Omental fat pad (tissue), 4 donors: Measurements from ENCODE around the gene AUTS2. TPM values are rescaled to one million over a fixed set of nuclear protein-coding genes. Genes with fewer than 3 reads are reported as not detected.

Source experiments
- ATAC-seq: fragments of 150-250 bp; one replicate; pipeline ENCODE4 v1.9.1; 2016; ENCODE audit warnings: mild to moderate bottlenecking, moderate library complexity; ENCODE audit not compliant: low FRiP score
- DNase-seq: peaks from one replicate; pipeline ENCODE4 v3.0.0-alpha.2; 2019; ENCODE audit warnings: low spot score
- CTCF ChIP-seq, 3 donors: fragments of 450-650 bp; IDR thresholded peaks; one replicate each; pipeline ENCODE4 v1.5.1; 2016 to 2017; ENCODE audit warnings: antibody characterized with exemption in 3 of 3, mild to moderate bottlenecking in 3 of 3, moderate library complexity in 2 of 3
- total RNA-seq, 4 donors: library from RNA; depleted of rRNA; stranded (reverse); fragments of >200 nt; gene quantifications; one replicate each; pipeline ENCODE4 v1.1.0, GENCODE V29; 2016

Gene AUTS2
- total RNA-seq, 4 donors from 2014 or later, result 13.2 to 27.0 (median 21.2) TPM

DNA sequence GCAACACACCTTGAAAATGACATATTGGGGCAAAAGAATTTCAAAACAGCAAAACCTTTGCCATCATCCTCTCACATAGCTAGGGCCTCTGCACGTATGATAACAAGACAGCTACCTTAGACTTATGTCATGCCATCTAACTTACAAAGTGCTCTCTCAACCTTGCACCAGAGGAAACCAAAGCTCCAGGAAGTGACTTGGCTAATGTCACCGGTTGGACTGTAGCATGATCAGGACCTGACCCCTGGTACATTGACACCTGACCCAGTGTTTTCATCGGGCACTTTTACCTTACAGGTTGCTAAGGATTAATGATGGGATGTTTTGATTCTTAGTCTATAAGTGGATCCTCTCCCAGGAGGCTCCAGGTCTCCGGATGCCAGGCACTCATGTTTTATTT lies 1003.8 kb downstream of the AUTS2 start:
- no peak for TF ChIP-seq CTCF (IDR thresholded peaks at IDR 0.05)
- ATAC-seq, result no peak
- no peak for DNase-seq

DNA sequence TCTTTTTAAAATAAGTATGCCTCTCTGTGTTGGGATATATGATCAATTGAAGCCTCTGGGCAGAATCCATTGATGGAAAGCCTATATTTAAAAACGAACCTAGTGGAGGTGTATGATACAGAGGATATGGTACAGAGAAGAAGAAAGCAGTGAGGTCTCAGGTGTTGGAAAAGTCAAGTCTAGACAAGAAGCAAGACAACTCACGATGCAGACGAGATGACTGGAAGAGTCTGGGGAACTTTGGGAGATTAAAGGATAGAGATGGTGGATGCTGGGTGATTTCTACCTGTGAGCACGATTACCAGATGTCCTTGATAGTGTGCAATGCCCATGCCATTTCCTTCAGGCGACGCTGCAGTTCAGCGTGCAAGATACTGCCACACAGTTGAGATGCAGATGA lies 1009.0 kb downstream of the AUTS2 start:
- ATAC-seq, result no peak
- TF ChIP-seq CTCF (IDR thresholded peaks at IDR 0.05), result no peak

DNA sequence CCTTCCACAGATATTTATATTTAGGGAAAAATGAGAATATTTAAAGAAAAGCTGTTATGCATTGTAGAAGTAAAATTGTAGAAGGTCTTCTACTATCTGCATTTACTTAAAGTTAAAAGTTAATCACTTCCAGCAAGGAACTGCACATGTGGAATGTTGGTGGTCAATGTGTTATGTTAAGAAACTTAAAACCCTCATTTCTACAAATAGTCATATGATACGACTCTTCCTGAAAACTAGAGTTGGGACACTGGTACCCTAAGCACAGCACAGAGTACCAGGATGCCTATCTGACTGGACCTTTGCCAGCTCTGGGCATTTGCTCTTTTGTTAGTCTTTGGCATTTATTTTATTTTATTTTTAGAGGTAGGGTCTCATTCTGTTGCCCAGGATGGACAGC lies 1009.5 kb downstream of the AUTS2 start:
- ATAC-seq (no peak), DNase-seq (no peak)

More for the DNA sequence above, 1009.0 kb downstream of the AUTS2 start:
- no peak for DNase-seq

DNA sequence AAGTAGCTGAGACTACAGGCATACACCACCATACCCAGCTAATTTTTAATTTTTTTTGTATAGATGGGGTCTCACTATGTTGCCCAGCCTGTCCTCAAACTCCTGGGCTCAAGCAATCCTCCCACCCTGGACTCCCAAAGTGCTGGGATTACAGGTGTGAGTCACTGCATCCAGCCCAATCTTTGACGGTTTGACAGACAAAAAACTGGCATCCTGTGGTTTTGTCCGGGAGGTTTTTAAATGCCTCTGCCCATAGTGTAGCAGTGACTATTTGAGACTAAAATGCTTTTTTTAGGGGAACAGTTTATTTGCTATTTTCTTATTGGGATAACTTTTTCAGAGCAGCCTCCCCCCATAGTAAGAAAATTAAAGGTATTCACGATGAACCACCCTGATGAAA lies 1010.0 kb downstream of the AUTS2 start:
- DNase-seq, result no peak
- TF ChIP-seq CTCF (IDR thresholded peaks at IDR 0.05), result no peak
- no peak for ATAC-seq

More for the DNA sequence above, 1009.5 kb downstream of the AUTS2 start:
- no peak for TF ChIP-seq CTCF (IDR thresholded peaks at IDR 0.05)

- ATAC-seq (no peak), DNase-seq (no peak)
- TF ChIP-seq CTCF (IDR thresholded peaks at IDR 0.05), result no peak
Observed at GRCh38 chr7:70612811-70613210, 1014.5 kb downstream of the AUTS2 start.

- DNase-seq (no peak), ATAC-seq (peak; percentile 71)
- TF ChIP-seq CTCF (IDR thresholded peaks at IDR 0.05), result no peak
Observed at GRCh38 chr7:70614237-70615045, 1016.2 kb downstream of the AUTS2 start.

DNA sequence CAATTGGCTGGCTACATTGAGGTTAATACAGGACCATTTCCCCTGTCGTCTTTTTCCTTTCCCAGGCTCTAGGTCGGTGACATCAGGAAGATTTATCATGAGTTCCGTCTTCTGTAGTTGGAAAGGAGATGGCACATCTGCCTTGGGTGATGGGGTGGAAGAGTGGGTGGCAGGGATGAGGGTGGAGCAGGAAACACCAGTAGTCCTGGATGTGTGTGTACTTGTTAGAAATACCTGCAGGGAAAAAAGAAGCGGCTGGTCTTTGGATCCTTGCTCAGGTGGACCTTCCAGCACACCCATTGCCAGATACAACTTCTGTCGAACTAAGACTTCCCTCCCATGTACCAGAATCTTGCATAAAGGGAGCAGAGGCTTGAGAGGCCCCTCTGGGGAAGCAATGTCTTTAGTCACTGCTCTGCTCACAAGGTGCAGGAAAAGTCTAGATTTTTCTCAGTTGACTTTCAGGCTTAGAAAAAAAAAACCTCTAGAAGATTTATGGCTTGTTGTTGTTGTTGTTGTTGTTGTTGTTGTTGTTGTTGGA lies 1016.9 kb downstream of the AUTS2 start:
- ATAC-seq (peak; percentile 27), DNase-seq (no peak)
- TF ChIP-seq CTCF (IDR thresholded peaks at IDR 0.05), result no peak
